K562 (cell line): ENCODE measurements around the gene CTDSP1.

ENCODE experiments used
- JUND ChIP-seq, 2 experiments: IDR thresholded peaks; 2 replicates in 1 of 2; 3 replicates in 1 of 2; pipeline ENCODE4 v1.6.1; 2011; ENCODE audit warnings: borderline replicate concordance in 2 of 2, low read depth in 2 of 2, low read length in 2 of 2, improper control_type of control experiment in 1 of 2, missing biosample characterization in 1 of 2, missing genetic modification characterization in 1 of 2, missing genetic modification reagents in 1 of 2
- SIN3A ChIP-seq, 2 experiments: fragments of 150-350 bp in 1 of 2; IDR thresholded peaks; 2 replicates each; pipeline ENCODE4 v1.6.1; 2011 to 2016; ENCODE audit warnings: borderline replicate concordance in 2 of 2, low read depth in 2 of 2, low read length in 2 of 2, mild to moderate bottlenecking in 2 of 2, moderate library complexity in 2 of 2; ENCODE audit not compliant: control insufficient read depth in 1 of 2
- ZBTB34 ChIP-seq: fragments of 250-450 bp; sonication (Bioruptor Pico); IDR thresholded peaks from 2 replicates; pipeline ENCODE4 v1.8.0; 2021; ENCODE audit warnings: mild to moderate bottlenecking, moderate library complexity
- ZNF174 ChIP-seq: fragments of 250-450 bp; sonication (Bioruptor Pico); IDR thresholded peaks from 2 replicates; pipeline ENCODE4 v1.4.0; 2020; ENCODE audit warnings: mild to moderate bottlenecking
- ZNF232 ChIP-seq: sonication (generic); formaldehyde crosslinking; IDR thresholded peaks from 2 replicates; pipeline ENCODE4 v1.8.0; 2022; ENCODE audit warnings: mild to moderate bottlenecking, missing genetic modification reagents

DNA sequence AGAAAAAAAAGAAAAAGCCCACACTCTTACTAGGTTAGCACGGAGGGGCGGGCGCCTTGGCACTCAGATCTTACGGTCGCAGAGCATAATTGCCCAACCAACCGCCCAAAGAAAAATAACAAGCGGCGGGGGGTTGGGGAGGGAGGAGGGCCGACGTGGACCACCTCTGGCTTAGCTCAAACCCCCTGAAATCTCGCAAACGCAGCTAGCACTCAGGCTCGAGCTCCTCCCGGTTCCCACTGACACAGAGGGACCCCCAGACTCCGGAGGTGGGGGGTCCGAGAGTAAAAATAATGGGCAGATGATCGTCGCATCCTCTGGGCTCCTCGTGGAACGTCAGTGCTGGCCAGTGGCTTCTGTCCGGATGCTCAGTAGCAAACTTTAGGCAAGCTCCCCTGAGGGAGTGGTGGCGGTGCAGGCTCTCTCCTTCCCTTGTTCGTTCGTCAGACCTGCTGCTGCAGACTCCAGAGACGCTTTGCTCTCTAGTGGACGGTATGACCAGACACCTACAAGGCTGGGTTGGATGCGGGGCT lies 31.0 kb upstream of the CTDSP1 start:
- TF ChIP-seq ZNF232 (CRISPR knock-in tag) (no peak), ZNF174 (CRISPR knock-in tag) (no peak), ZBTB34 (CRISPR knock-in tag) (no peak), JUND (IDR thresholded peaks at IDR 0.05; ENCODE audit: borderline replicate concordance, low read depth, low read length) (no peak), JUND (tag; IDR thresholded peaks at IDR 0.05; ENCODE audit: borderline replicate concordance, low read depth, low read length) (no peak), SIN3A (IDR thresholded peaks at IDR 0.05; ENCODE audit: borderline replicate concordance in 2 of 2, control insufficient read depth in 1 of 2, low read depth in 2 of 2, low read length in 2 of 2) (no peak)
